Erythroblast (primary cell): ENCODE results near the gene LMO4.

ENCODE experiments used
- GATA1 ChIP-seq: IDR thresholded peaks from 2 replicates; pipeline ENCODE4 v1.6.1; 2011; ENCODE audit warnings: low read depth, mild to moderate bottlenecking, control low read depth, low read length, moderate library complexity
- POLR2A ChIP-seq: IDR thresholded peaks from 2 replicates; pipeline ENCODE4 v1.6.1; 2011; ENCODE audit warnings: mild to moderate bottlenecking, low read length

GRCh38 chr1:87359586-87359985 lies 30.9 kb downstream of the LMO4 start:
- TF ChIP-seq POLR2A (no peak), GATA1 (no peak)
